Fibroblast of skin of right quadriceps (primary cell): ENCODE results near the gene ATP1B4.

Source experiments
- DNase-seq: peaks from one replicate; pipeline ENCODE4 v3.0.0-alpha.2; 2013

ATP1B4 gene

DNA sequence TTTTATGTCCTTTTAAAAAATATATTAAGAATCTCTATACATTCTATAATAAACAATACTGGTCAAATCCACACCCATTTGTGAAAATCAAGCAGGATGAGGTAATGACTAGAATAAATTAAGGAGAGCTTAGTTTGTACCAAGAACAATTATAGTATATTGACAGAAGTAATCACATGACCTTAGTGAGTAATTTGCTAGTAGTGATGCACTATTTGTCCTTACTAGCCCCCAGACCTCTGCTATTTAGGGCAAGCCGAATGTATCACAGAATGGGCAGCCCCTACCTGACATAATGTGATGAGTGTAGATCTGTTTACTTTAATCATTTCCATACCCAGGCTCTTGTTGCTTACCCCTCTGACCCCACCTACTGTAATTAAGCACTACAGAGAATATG, 15.8 kb downstream of the ATP1B4 start:
- no peak for DNase-seq

DNA sequence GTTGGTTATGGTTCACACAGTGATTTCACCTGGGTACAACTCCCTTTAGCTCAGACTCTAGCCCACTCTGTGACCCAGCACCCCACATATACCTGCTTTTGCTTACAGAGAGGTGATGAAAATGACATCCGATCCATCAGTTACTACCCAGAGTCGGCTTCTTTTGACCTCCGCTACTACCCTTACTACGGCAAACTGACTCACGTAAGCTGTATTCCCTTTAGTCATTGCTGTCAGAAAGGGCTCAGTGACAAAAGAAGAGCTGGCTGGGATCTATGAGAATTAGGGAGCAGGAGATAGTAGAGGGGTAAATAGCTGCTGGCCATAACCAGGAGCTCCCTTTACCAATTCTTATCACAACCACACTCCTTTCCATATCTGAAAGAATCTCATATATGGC, 16.7 kb downstream of the ATP1B4 start:
- no peak for DNase-seq

DNA sequence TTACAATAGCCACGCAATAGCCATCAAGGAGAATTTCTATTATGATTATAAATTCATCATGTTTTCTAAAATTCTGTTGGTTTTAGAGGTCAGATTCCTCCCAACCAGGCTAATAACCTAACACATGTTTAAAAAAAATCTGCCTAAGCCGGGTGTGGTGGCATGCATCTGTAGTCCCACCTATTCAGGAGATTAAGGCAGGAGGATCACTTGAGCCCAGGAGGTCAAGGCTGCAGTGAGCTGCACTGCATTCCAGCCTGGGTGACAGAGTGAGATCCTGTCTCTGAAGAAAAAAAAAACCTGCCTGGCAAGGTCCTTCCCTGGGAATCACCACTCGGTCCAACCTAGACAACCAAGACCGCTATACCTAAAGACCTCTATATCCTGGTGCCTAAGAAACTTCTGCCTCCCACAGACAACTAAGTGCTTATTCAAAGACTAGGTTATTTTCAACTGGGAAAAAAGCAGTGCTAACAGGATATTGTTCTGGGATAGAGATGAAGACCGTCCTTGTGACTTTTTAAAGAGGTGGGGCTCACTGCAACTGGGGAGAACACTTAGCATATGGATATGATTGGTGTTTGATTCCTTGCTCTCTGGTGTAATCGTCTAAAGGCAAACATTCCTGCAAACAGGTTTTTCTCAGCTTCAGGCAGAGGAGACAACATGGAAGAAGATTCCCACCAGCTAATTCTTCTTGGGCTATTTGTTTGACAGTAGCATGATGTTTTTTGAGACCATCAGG, 18.2 kb downstream of the ATP1B4 start:
- DNase-seq: no peak

DNA sequence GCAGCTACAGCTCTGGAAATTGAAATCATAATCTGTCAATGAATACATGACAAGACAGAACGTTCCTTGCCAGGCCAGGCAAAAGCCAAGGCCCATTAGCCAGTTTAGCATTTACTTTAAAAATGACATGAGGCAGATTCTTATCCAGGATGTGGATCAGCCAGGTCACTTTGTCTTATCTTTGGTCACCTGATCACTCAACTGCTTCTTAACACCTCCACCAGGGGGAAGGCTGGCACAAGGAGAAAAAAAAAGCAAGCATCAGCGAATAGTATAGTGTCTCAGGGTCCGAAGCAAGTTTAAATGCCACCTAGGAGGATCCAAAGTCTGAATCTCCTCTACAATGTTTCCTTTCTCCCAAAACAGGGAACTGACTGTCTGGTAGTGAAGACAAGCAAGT, 18.8 kb downstream of the ATP1B4 start:
- no peak for DNase-seq

DNA sequence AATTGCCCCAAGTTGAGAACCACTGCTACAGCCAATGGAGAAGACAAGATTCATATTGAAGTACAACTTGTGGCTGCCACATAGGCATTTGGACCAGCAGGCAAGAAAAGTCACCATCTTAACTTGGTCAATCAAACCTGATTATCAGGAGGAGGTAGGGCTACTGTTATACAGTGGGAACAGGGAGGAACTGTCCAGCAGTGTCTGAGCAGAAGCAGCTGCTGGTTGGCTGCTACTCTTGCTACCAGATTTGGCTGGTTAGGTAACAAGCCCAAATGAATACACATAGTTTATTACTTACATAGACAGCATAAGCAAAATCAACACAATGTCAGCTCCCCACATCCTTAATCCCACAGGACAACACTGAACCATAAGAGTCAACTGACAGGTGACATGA, 39.4 kb downstream of the ATP1B4 start:
- DNase-seq: no peak

DNA sequence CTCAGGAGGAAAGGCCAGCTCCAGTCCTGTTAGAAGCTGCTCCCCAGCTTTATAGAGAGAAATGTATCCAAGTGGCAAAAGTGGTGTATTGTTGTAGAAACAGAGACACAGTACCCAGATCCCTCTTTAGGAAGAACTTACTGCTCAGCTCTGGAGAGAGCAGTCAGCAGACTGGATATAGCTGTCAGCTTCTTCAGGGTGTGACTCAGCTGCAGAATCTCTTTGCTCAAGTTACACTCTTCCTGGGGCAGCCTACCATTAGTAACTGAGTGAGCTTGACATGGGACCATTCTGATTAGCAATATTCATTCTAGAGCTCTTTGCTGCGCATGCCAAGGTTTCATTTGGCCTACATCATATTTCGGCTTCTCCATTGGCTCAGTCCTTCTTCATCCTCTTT, 40.5 kb downstream of the ATP1B4 start:
- no peak for DNase-seq

DNA sequence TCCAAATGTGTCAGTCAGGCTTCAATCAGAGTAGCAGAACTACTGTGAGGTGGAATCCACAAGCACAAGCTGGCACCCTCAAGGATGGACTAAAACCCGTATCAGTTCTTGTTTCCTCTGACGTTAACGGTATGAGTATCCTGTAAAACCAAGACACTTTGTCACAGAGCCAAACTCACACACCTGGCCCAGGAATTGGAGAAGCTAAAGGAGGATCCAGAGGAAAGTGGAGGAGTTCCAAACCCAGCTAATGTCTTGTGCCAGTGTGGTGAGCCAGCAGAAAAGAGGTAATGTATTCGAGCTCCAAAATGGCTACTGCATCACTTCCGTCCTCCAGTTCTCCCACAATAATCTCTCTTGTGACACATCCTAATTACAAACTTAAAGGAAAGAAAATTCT, 44.7 kb downstream of the ATP1B4 start:
- DNase-seq: no peak

DNA sequence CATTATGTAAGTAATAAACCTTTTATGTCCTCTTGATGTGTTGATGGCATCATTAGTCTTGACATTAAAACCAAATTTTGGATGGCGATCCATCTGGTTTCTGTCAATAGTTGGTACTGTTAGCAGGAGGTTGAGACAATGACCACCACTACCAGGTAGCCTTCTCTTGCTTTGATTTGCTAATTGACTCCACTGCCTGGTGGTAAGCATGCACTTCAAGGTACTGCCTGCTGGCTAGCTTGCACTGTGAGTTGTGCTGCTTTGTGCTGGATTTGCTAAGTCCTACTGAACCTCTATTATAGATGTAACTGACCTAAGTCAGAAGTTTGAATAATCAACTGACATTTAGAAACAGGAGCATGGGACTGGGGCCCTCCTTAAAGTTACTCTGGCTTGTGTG, 46.3 kb downstream of the ATP1B4 start:
- DNase-seq: no peak

DNA sequence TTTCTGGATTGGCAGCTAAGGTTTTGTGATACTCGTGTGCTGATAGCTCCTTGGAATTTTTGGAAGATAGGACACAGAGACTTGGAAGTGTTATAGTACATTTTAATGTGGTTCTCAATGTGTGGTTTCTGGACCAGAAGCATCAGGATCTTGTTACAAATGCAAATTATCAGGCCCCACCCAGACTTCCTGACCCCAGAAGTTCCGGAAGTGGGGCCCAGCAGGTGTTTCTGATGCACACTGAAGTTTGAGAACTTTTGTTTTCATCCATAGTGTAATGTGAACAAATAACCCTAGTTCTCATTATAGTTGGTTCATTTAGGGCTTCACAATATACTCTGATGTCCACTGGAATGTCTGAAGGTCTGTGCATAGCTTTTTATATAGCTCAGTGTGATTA, 57.6 kb downstream of the ATP1B4 start:
- DNase-seq: no peak

DNA sequence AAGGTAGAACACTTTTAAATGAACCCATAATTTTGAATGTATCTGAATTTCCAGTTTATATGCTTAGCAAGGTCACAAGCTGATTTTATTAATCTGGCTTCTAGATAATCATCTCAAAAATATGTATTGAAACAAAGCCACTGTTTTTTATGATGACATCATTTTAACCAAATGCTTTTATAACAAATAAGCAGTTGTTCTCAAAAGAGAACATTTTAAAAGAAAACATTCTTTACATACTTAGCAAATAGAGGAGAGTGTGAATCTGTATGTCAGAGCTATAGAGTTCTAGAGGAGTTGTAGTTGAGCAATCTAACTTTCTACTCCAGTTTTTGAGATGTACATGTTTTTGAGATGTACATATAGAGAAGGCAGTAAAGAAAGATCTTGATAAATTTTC, 64.7 kb downstream of the ATP1B4 start:
- peak; percentile 8 for DNase-seq

DNA sequence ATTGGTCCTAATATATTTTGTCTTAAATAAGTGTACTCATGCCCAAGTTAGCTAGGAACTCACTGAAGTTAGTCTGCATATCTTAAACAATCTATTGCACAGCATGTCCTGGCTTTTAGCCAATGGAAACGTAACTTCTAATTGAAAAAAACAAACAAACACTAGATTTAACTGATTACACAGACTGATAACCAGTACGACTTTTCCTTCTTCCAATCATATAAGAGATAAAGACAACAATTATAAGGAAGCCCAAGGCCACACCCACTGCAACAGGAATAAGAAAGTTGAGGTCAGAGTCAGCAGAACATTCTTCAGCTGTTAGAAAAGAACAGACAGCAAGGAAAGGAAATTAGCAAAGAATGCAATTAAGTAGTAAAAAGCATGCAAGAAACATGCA, 66.4 kb downstream of the ATP1B4 start:
- DNase-seq: peak; percentile 4

DNA sequence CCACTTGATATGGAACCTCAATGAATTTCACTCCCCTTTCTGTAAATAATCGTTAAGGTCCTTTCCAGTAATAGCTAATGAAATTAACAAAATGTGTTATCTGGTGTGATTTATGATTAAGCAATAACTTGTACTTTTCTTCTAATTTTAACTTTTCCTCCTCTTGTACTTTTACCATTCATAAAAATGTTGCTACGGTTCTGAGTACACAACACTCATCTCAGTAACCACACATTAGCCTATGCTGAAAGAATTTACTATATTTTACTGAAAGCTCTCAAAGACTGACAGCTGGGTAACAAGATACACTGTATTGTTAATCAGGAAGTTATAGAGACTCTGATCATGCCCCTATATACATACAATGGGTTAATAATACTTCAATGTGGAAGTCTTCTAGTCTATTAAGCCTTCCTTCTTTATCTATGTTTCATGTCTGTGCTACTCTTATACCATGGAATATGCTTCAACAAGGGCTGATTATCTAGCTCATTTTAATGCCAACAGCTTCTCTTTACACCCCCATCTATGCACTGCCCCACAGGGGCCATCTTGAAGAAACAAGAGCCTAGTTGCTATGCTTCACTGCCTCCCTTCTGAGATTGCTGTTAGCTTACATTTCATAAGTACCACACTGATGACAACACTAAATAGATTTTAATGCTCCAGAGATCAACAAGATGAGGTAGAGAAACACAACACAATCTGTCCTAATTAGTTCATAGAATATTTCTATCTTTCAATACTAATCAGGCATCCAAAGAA, 68.1 kb downstream of the ATP1B4 start:
- DNase-seq: no peak
